ENCODE measurements around the gene AOPEP. TPM values are rescaled to one million over a fixed set of nuclear protein-coding genes. Genes with fewer than 3 reads are reported as not detected.

AOPEP gene
- total RNA-seq, 6 experiments from 2014 or later = 36.6 to 110 (median 63.3) TPM

GRCh38 chr9:94783928-94784327, 57.4 kb downstream of the AOPEP start:
- H3K4me3 ChIP-seq = no peak overlapping the region
- TF ChIP-seq POLR2A (IDR thresholded peaks at IDR 0.05) (no peak), CTCF (IDR thresholded peaks at IDR 0.05) (no peak)
- ATAC-seq (no peak), DNase-seq (no peak)
- WGBS (ENCODE audit: insufficient coverage, low coverage, low lambda C conversion rate, missing lambda C conversion rate) = 93% methylated on average over 2 of the region's 2 CpGs
- H3K27ac ChIP-seq = no peak overlapping the region
- no peaks in the 10 kb centered on the region for H3K9me3 ChIP-seq
- H3K4me1 ChIP-seq = peaks cover 0 to 6% (median 0%) of the 10 kb centered on the region in 4 donors
- no peaks in the 10 kb centered on the region for H3K27me3 ChIP-seq
- H3K36me3 ChIP-seq = no peaks in the 10 kb centered on the region
- intact Hi-C loops (cut with DNase I) = no loop called here

GRCh38 chr9:94785215-94786169, 59.0 kb downstream of the AOPEP start:
- H3K27ac ChIP-seq = no peak overlapping the region
- no peaks in the 10 kb centered on the region for H3K36me3 ChIP-seq
- no peaks in the 10 kb centered on the region for H3K9me3 ChIP-seq
- no peaks in the 10 kb centered on the region for H3K27me3 ChIP-seq
- no peak overlapping the region for H3K4me3 ChIP-seq
- ATAC-seq (no peak), DNase-seq (no peak)
- peaks cover 0 to 6% (median 0%) of the 10 kb centered on the region in 4 donors for H3K4me1 ChIP-seq
- WGBS (ENCODE audit: insufficient coverage, low coverage, low lambda C conversion rate, missing lambda C conversion rate) = 78% methylated on average over 9 of the region's 10 CpGs
- intact Hi-C loops (cut with DNase I) = no loop called here
- TF ChIP-seq POLR2A (IDR thresholded peaks at IDR 0.05) (no peak), CTCF (IDR thresholded peaks at IDR 0.05) (no peak)

- H3K27me3 ChIP-seq = no peaks in the 10 kb centered on the region
- no peaks in the 10 kb centered on the region for H3K36me3 ChIP-seq
- DNase-seq = no peak
- H3K4me3 ChIP-seq = no peak overlapping the region
- no peak overlapping the region for H3K27ac ChIP-seq
- no peaks in the 10 kb centered on the region for H3K9me3 ChIP-seq
- ATAC-seq = no peak
- intact Hi-C loops (cut with DNase I) = no loop called here
- peaks cover 0 to 6% (median 0%) of the 10 kb centered on the region in 4 donors for H3K4me1 ChIP-seq
- 100% methylated on average over 2 of the region's 3 CpGs for WGBS (ENCODE audit: insufficient coverage, low coverage, low lambda C conversion rate, missing lambda C conversion rate)
- TF ChIP-seq CTCF (IDR thresholded peaks at IDR 0.05) (no peak), POLR2A (IDR thresholded peaks at IDR 0.05) (no peak)
These were observed 60.1 kb downstream of the AOPEP start for GRCh38 chr9:94786586-94786985.

GRCh38 chr9:94787266-94787665, 60.8 kb downstream of the AOPEP start:
- Histone ChIP-seq H3K4me1 (peaks cover 0 to 6% (median 0%) of the 10 kb centered on the region in 4 donors), H3K27me3 (no peaks in the 10 kb centered on the region), H3K27ac (no peak overlapping the region), H3K36me3 (no peaks in the 10 kb centered on the region), H3K4me3 (no peak overlapping the region), H3K9me3 (no peaks in the 10 kb centered on the region)
- DNase-seq = no peak
- WGBS (ENCODE audit: insufficient coverage, low coverage, low lambda C conversion rate, missing lambda C conversion rate) = 91% methylated on average over 5 of the region's 6 CpGs
- intact Hi-C loops (cut with DNase I) = no loop called here
- no peak for TF ChIP-seq CTCF (IDR thresholded peaks at IDR 0.05)
- no peak for TF ChIP-seq POLR2A (IDR thresholded peaks at IDR 0.05)
- ATAC-seq = no peak
